Fibroblast of skin of back (primary cell): ENCODE results near the gene ITGB3.
"Not testable (repeated sequence)": the region's sequence is repeated elsewhere in the genome, so short reads cannot be mapped to it uniquely, and the experiment has no call there.

Experiments used
- DNase-seq: peaks from one replicate; pipeline ENCODE4 v3.0.0-alpha.2; 2013

ITGB3 gene

GRCh38 chr17:47246120-47246519 lies 7.5 kb upstream of the ITGB3 start:
- no peak for DNase-seq

- no peak for DNase-seq
These were observed 2.8 kb upstream of the ITGB3 start for GRCh38 chr17:47250855-47251254.

- no peak for DNase-seq
These were observed 2.1 kb upstream of the ITGB3 start for GRCh38 chr17:47251421-47251940.

- DNase-seq, result no peak
These were observed 1.4 kb upstream of the ITGB3 start for GRCh38 chr17:47252209-47252608.

- DNase-seq, result no peak
These were observed 688 bp upstream of the ITGB3 start for GRCh38 chr17:47252766-47253512.

- DNase-seq, result no peak
These were observed 846 bp downstream of the ITGB3 start for GRCh38 chr17:47254403-47254943.

- DNase-seq, result peak; percentile 90
These were observed 4.2 kb downstream of the ITGB3 start for GRCh38 chr17:47257651-47258339.

GRCh38 chr17:47262586-47262985 lies 9.0 kb downstream of the ITGB3 start:
- DNase-seq, result no peak

GRCh38 chr17:47264166-47264565 lies 10.5 kb downstream of the ITGB3 start:
- DNase-seq, result no peak

- peak; percentile 75 for DNase-seq
These were observed 12.4 kb downstream of the ITGB3 start for GRCh38 chr17:47265983-47266541.

GRCh38 chr17:47266782-47267181 lies 13.2 kb downstream of the ITGB3 start:
- no peak for DNase-seq

GRCh38 chr17:47267354-47267828 lies 13.8 kb downstream of the ITGB3 start:
- peak; percentile 98 for DNase-seq

GRCh38 chr17:47268964-47269363 lies 15.3 kb downstream of the ITGB3 start:
- not testable (repeated sequence) for DNase-seq

- not testable (repeated sequence) for DNase-seq
These were observed 16.1 kb downstream of the ITGB3 start for GRCh38 chr17:47269561-47270280.

GRCh38 chr17:47270946-47271705 lies 17.5 kb downstream of the ITGB3 start:
- no peak for DNase-seq

- DNase-seq, result no peak
These were observed 18.9 kb downstream of the ITGB3 start for GRCh38 chr17:47272491-47272890.

- DNase-seq, result no peak
These were observed 19.6 kb downstream of the ITGB3 start for GRCh38 chr17:47273245-47273644.

GRCh38 chr17:47274319-47275069 lies 20.9 kb downstream of the ITGB3 start:
- no peak for DNase-seq

- peak; percentile 82 for DNase-seq
These were observed 21.8 kb downstream of the ITGB3 start for GRCh38 chr17:47275245-47275984.

GRCh38 chr17:47276444-47276843 lies 22.8 kb downstream of the ITGB3 start:
- DNase-seq, result peak; percentile 37
